AG09319 (cell line): ENCODE results near the gene GALNT9.
"Not testable (repeated sequence)": the region's sequence is repeated elsewhere in the genome, so short reads cannot be mapped to it uniquely, and the experiment has no call there.

ENCODE experiments used
- DNase-seq: peaks from one replicate; pipeline ENCODE4 v3.0.0-alpha.2; 2010; ENCODE audit warnings: low read depth; ENCODE audit errors: extremely low read depth
- TF ChIP-seq, protein P1 (sequence below): IDR thresholded peaks from 2 replicates; pipeline ENCODE4 v1.5.1; 2011; ENCODE audit warnings: low read depth, mild to moderate bottlenecking, inconsistent platforms, low read length, moderate library complexity

Gene GALNT9

DNA sequence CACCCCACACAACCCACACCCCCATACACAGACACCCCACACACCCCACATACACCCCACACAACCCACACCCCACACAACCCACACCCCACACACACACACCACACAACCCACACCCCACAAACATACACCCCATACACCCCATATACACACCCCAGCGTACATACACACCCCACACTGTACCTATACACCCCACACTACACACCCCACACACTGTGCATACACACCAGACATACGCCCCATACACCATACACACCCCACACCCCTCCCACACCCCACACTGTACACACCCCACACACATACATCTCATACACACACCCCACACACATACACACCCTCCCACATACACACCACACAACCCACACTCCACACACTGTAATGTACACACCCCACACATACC is 104.9 kb downstream of the GALNT9 start:
- no peak for DNase-seq
- TF ChIP-seq, protein P1, sequence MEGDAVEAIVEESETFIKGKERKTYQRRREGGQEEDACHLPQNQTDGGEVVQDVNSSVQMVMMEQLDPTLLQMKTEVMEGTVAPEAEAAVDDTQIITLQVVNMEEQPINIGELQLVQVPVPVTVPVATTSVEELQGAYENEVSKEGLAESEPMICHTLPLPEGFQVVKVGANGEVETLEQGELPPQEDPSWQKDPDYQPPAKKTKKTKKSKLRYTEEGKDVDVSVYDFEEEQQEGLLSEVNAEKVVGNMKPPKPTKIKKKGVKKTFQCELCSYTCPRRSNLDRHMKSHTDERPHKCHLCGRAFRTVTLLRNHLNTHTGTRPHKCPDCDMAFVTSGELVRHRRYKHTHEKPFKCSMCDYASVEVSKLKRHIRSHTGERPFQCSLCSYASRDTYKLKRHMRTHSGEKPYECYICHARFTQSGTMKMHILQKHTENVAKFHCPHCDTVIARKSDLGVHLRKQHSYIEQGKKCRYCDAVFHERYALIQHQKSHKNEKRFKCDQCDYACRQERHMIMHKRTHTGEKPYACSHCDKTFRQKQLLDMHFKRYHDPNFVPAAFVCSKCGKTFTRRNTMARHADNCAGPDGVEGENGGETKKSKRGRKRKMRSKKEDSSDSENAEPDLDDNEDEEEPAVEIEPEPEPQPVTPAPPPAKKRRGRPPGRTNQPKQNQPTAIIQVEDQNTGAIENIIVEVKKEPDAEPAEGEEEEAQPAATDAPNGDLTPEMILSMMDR: no peak

DNA sequence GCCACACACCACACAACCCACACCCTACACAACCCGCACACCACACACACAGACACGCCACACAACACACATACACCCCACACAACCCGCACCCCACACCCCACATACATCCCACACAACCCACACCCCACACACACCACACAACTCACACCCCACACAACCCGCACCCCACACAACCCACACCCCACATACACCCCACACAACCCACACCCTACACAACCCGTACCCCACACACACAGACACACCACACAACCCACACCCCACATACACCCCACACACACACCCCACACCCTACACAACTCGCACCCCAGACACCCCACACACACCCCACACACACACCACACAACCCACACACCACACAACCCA is 106.6 kb downstream of the GALNT9 start:
- TF ChIP-seq, protein P1: no peak

DNA sequence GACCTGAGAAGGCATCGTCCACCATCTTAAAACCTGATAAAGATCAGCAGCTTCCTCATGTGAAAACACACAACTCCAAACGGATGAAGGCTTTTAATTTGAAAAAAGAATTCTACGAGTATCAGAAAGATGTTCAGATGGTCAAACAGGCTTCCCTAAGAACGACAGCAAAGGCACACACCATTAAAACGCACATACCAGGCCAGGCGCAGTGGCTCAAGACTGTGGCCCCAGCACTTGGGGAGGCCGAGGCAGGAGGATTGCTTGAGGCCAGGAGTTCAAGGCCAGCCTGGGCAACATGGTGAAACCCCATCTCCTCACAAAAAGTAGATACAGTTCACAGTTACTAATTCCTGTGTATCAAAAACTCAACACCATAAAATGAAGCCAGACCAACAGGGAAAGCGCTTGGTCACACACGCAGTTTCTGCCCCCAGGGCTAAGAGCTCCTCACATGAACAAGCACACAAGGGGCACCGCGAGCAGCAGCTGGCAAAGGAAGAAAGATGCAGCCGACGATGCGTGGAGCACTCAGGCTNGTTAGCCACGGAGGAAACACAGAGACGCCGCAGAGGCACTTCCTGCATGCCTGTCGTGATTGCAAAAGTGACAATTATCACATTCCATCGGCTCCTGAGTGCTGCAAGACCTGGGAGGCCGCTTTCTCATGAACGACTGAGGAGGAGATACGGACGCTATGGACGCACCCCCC is 107.1 kb downstream of the GALNT9 start:
- DNase-seq: no peak
- TF ChIP-seq, protein P1: no peak

More for the DNA sequence above, 106.6 kb downstream of the GALNT9 start:
- no peak for DNase-seq

DNA sequence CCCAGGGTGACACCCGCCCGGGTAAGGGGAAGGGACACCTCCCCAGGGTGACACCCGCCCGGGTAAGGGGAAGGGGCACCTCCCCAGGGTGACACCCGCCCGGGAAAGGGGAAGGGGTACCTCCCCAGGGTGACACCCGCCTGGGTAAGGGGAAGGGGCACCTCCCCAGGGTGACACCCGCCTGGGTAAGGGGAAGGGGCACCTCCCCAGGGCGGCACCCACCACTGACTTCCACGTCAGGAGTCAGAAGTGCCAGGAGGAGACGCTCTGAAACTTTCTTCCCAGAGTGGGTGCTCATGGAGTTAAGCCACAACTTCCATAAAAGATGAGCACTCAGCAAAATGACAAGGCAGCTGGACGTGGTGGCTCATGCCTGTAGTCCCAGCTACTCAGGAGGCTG is 109.6 kb downstream of the GALNT9 start:
- not testable (repeated sequence) for DNase-seq

DNA sequence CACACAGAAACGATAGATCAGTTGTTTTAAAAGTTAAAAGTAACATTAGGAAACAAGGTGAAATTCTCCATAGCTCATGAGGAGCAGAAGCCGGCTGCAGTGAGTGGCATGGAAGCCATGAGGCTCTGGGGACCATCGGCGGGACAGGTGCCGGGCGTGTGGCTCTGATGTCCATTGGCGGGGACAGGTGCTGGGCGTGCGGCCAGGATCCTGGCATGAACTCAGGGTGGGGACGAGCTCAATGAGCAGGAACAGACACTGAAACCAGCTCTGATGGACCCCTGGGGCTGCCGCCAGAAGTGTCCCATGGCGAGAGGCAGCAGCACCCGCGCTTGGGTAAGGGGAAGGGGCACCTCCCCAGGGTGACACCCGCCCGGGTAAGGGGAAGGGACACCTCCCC is 110.1 kb downstream of the GALNT9 start:
- DNase-seq: no peak
- TF ChIP-seq, protein P1: no peak

DNA sequence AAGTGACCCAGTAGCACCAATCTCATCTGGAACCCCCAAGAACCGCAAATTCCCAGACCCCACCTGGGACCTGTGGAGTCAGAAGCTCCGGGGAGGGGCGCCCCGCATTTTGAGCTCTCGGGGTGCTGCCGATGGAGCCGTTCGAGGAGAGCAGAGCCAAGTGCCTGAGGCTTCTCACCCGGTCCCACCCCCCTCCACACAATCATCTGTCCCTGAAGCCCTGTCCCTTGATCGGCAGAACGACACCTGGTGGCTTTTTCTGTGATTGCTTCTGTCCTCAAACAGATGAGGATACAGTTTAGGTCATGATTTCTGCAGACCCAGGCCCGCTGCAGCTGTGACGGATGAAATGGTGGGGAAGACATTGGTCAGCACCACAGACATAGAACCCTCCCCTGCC is 110.5 kb downstream of the GALNT9 start:
- DNase-seq: no peak
- TF ChIP-seq, protein P1: no peak; the same call in 1 of the 2 replicates

DNA sequence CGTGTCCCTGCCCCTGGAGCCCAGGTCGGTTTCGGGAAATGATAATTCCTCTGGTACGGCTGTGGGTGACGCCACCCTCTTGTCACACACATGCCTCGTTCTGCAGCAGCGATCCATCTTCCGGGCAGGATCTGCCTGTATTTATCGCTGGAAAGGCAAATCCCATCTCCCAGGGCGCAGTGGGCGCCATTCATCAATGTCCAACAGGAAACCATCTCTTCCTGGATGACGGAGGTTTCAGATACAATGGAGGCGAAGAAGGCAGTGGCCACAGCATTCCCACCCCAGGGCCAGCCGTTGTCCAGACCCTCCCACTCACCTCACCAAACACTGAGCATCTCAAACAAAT is 110.9 kb downstream of the GALNT9 start:
- DNase-seq: no peak
- TF ChIP-seq, protein P1: no peak
